C1 segment of cervical spinal cord (tissue), 14 donors: ENCODE results near the gene USP49.

ENCODE experiments used
- DNase-seq, 14 donors: peaks; one replicate each; lab custom pipeline; 2025; lab: John Stamatoyannopoulos, UW

Gene USP49

GRCh38 chr6:41757931-41758640, 137.1 kb downstream of the USP49 start:
- DNase-seq, result no peak

- DNase-seq, result no peak
These were observed 137.9 kb downstream of the USP49 start for GRCh38 chr6:41757271-41757670.

GRCh38 chr6:41756354-41756753, 138.8 kb downstream of the USP49 start:
- no peak for DNase-seq

GRCh38 chr6:41755895-41756294, 139.3 kb downstream of the USP49 start:
- no peak for DNase-seq

GRCh38 chr6:41750374-41750773, 144.8 kb downstream of the USP49 start:
- no peak for DNase-seq

GRCh38 chr6:41748542-41748941, 146.6 kb downstream of the USP49 start:
- no peak for DNase-seq

- DNase-seq, result no peak
These were observed 147.1 kb downstream of the USP49 start for GRCh38 chr6:41748102-41748477.

- no peak for DNase-seq
These were observed 147.7 kb downstream of the USP49 start, which contains the start of gene PGC for GRCh38 chr6:41747256-41748101. TSS of gene PGC (minus strand) at chr6:41747397. CDS start at chr6:41747334, 63 bp downstream.

GRCh38 chr6:41746107-41746506, 149.1 kb downstream of the USP49 start:
- DNase-seq, result no peak

GRCh38 chr6:41744236-41744787, 150.9 kb downstream of the USP49 start:
- DNase-seq, result no peak

GRCh38 chr6:41743406-41744235, 151.6 kb downstream of the USP49 start:
- no peak for DNase-seq

- DNase-seq, result no peak
These were observed 153.3 kb downstream of the USP49 start for GRCh38 chr6:41741625-41742490.

- DNase-seq, result no peak
These were observed 154.6 kb downstream of the USP49 start for GRCh38 chr6:41740366-41741162.
